Measurements from ENCODE around the gene PSME3IP1. TPM values are rescaled to one million over a fixed set of nuclear protein-coding genes. Genes with fewer than 3 reads are reported as not detected.
"Not testable (repeated sequence)": the region's sequence is repeated elsewhere in the genome, so short reads cannot be mapped to it uniquely, and the experiment has no call there.

The PSME3IP1 gene
- total RNA-seq, 1 donor from 2014 or later, result 76.0 TPM

GRCh38 chr16:57125969-57126368, 59.9 kb downstream of the PSME3IP1 start:
- no peak for DNase-seq (ENCODE audit: low read depth)

DNA sequence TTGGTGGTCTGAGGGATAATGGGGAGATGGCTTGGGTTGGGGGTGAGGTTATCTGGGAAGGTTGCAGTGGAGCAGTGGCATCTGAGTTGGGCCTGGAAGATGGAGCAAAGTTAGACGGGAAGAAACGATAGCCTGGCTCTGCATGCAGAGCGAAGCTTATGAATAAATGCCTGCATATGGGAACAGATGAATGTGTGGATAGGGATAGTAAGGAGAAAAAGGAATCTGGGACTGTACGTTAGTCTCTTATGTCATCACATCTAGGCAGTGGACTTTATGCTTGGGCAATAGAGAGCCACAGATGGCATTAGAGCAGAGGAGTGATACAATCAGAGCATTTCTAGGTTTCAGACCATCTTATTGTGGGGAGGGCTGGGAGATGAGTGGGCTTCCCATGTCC, 60.5 kb downstream of the PSME3IP1 start:
- DNase-seq (ENCODE audit: low read depth), result no peak

DNA sequence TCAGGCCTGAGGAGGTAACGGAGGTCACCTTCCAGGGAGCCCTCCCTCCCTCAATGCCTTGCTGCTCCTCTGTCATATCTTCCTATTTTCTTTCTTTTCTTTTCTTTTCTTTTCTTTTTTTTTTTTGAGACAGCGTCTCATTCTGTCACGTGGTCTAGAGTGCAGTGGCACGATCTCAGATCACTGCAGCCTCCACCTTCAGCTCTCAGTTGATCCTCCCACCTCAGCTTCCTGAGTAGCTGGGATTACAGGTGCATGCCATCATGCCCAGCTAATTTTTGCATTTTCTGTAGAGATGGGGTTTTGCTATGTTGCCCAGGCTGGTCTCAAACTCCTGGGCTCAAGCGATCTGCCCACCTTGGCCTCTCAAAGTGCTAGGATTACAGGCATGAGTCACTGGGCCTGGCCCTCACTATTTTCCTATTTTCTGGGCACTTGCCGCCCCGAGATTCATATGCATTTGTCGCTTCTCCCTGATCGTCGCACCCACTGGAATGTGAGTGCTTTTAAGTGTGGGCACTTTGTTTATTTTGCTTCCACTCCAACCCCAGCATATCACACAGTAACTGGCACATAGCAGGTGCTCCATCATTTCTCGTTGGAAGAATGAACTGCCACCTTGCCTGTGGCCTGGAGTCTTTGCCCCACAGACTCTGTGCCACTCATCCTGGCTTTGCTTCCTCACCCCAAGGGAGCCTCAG, 61.7 kb downstream of the PSME3IP1 start:
- DNase-seq (ENCODE audit: low read depth), result peak; percentile 32

GRCh38 chr16:57123216-57123973, 62.4 kb downstream of the PSME3IP1 start:
- peak; percentile 39 for DNase-seq (ENCODE audit: low read depth)

DNA sequence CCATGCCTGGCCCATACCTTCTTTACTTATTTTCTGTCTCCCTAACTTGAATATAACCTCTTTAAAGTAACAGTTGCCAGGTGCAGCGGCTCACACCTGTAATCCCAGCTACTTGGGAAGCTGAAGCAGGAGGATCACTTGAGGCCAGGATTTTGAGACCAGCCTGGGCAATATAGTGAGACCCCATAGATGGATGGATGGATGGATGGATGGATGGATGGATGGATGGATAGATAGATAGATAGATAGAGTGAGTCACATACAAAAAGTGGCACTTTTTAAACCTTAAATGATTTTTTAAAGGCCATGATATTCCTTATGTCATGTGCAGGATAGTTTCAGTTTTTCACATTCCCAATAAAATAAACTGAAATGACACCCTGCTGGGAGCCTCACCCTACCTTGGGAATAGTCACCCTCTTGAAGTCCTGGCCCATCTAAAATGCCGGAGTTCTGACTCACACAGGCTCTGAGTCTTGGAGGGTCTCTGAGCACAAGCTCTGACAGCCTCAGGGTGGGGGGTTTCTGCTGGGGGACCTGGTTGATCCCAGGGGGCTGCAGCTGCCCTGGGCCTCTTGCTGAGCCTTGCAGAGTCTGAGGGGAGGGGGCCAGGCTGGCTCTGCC, 67.3 kb downstream of the PSME3IP1 start:
- no peak for DNase-seq (ENCODE audit: low read depth)

- DNase-seq (ENCODE audit: low read depth), result no peak
Measured at GRCh38 chr16:57115514-57116182, 70.2 kb downstream of the PSME3IP1 start.

DNA sequence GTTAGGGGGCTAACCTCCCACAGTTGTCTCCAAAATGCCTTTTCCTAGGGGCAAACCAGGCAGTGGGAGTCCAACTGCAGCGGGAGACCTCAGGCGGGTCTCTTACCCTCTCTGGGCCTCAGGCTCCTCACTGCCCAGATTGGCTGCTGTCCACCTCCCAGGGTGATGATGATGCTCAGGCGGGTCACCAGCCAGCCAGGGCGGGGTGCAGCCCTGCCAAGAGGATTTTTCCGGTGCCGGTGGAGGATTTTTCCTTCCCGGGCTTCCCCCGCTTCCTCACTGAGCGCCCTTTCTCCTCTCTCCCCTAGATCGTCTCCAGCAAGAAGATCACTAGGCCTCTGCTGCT, 70.7 kb downstream of the PSME3IP1 start:
- no peak for DNase-seq (ENCODE audit: low read depth)

GRCh38 chr16:57113664-57114063, 72.2 kb downstream of the PSME3IP1 start:
- no peak for DNase-seq (ENCODE audit: low read depth)

DNA sequence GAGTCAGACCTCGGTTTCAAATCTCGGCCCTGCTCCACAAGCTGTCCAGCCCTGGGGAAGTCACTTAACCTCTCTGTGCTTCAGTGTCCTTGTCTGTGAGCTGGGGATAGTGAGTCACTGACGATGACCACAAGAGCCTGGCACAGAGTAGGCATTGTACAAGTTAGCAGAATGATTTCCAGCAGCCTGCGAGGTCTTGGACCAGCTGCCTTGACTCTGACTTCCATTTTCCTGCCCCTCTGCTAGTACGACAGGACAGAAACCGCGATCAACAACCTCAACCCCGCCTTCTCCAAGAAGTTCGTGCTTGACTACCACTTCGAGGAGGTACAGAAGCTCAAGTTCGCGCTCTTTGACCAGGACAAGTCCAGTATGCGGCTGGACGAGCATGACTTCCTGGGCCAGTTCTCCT, 72.8 kb downstream of the PSME3IP1 start:
- DNase-seq (ENCODE audit: low read depth), result peak; percentile 75

- DNase-seq (ENCODE audit: low read depth), result peak; percentile 82
Measured at GRCh38 chr16:57112403-57113041, 73.3 kb downstream of the PSME3IP1 start.

DNA sequence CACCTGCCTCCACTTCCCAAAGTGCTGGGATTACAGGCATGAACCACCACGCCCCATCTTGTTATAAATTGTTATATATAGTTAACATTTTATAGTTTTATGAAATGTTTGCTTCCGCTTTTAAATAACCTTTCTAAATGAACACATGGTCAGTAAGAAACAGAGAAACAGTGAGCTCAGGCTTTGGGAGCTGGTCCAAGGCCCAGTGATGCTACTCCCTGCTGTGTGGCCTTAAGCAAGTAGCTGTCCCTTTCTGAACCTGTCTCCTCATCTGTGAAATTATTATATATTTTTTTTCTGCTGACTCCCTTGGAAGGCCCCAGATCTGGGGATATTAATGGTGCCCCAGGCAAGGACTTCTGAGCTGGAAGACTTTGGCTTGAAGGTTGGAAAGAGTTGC, 74.4 kb downstream of the PSME3IP1 start:
- DNase-seq (ENCODE audit: low read depth), result no peak

- no peak for DNase-seq (ENCODE audit: low read depth)
Measured at GRCh38 chr16:57110937-57111336, 74.9 kb downstream of the PSME3IP1 start.

DNA sequence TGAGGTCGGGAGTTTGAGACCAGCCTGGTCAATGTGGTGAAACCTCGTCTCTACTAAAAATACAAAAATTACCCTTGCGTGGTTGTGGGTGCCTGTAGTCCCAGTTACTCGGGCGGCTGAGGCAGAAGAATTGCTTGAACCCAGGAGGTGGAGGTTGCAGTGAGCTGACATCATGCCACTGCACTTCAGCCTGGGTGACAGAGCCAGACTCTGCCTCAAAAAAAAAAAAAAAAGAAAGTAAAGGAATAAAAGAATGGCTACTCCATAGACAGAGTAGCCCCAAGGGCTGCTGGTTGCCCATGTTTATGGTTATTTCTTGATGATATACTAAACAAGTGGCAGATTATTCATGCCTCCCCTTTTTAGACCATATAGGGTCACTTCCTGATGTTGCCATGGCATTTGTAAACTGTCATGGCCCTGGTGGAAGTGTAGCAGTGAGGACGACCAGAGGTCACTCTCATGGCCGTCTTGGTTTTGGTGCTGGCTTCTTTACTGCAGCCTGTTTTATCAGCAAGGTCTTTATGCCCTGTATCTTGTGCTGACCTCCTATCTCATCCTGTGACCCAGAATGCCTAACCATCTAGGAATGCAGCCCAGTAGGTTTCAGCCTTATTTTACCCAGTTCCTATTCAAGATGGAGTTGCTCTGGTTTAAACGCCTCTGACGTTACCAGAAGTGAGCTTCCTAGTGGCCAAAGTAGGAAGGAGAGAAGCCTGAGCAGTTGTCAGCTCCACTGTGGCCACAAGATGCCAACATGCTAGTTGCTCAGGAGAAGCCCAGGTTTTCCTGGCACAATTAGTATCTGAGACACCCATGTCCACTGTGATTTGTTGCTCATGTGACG, 76.4 kb downstream of the PSME3IP1 start:
- DNase-seq (ENCODE audit: low read depth), result not testable (repeated sequence)

DNA sequence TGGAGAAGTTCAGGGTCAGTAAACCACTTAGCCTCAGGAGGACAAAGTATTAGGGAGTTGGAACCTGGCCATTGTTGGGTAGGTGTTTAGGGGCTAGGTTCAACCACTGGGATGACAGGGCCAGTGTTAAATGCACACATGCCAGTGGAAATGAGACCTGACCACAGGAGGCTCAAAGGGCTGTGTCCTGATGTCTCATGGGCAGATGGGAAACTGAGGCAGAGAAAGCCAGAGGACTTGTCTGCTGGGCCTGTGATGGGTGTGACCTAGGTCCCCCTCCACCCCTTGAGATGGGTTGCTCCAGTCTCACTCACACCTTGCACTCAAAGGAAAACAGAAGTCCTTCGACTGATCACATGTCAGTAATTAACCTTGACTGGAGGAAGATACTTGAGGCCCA, 77.4 kb downstream of the PSME3IP1 start:
- DNase-seq (ENCODE audit: low read depth), result no peak

DNA sequence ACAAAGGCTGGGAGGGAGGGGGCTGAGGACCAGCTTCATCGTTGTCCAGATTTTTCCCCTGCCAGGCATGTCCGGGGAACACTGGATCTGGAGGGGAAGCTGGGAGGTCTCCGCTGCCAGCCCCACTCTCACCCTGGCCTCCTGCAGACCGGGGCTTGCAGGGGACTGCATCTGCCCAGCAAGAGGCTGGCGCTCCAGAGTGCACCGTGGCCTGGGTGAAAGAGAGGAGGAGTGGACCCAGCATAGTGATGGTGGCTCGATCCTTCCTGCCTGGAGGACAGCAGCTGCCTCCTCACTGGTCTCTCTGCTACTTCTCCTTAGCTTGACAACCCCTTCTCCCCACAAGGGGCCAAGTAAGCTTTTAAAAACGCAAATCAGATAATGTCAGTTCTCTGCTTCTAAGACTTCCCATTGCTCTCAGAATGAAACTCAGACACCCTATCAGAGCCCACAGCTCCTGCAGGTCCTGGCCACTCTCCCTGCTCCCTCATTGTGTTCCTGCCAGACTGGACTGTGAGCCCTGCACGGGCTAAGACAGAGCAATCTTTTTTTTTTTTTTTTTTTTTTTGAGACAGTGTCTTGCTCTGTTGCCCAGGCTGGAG, 78.4 kb downstream of the PSME3IP1 start:
- no peak for DNase-seq (ENCODE audit: low read depth)

- no peak for DNase-seq (ENCODE audit: low read depth)
Measured at GRCh38 chr16:57106767-57107166, 79.1 kb downstream of the PSME3IP1 start.

DNA sequence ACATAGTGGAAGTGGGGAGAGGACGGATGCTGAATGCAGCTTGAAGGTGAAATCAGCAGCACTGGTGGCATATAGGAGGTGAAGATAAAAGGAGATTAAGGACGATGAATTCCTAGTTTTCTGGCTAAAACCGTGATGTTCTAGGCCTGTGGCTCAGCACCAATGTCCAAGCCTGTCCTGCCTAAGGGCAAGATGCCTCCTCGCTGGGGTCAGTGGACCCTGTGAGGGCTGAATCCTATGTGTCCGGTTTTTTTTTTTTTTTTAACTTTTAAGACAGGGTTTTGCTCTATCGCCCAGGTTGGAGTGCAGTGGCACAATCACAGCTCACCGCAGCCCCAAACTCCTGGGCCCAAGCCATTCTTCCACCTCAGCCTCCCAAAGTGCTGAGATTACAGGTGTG, 80.7 kb downstream of the PSME3IP1 start:
- no peak for DNase-seq (ENCODE audit: low read depth)

DNA sequence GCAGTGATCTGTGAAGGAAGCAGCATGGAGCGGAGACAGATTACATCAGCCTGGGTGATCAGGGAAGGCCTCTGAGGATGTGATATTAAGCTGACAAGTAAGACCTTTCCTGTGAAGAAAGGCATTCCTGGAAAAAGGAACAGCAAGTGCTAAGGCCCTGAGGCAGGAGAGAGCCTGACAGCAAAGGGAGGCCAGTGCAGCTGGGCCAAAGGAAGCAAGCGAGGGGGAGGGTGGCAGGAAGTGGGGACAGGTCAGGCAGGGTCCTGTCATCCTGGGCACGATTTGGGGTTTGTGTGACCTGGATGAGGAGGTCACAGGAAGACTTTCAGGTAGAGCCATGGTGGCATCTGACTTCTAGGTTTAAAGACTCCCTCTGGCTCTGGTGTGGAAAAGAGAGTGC, 81.1 kb downstream of the PSME3IP1 start:
- no peak for DNase-seq (ENCODE audit: low read depth)

- DNase-seq (ENCODE audit: low read depth), result no peak
Measured at GRCh38 chr16:57102888-57103851, 82.7 kb downstream of the PSME3IP1 start.
